Neural cell (in vitro differentiated cells): ENCODE data around the gene NLRP7. TPM values are rescaled to one million over a fixed set of nuclear protein-coding genes. Genes with fewer than 3 reads are reported as not detected.

Source experiments
- H2AFZ ChIP-seq: fragments of 200-600, 300-800 bp; sonication (generic), shearing (Covaris generic); 2 replicates; pipeline ENCODE4 v1.6.0; 2014; ENCODE audit warnings: low read depth, mild to moderate bottlenecking, antibody characterized with exemption, low read length, moderate library complexity
- H3F3A ChIP-seq: fragments of 200-600 bp; shearing (Covaris generic); 2 replicates; pipeline ENCODE4 v1.6.1; 2016; ENCODE audit warnings: mild to moderate bottlenecking, moderate library complexity, mixed read lengths, antibody characterized with exemption, low read length; ENCODE audit not compliant: insufficient read depth, poor library complexity, severe bottlenecking
- H3K27ac ChIP-seq: fragments of 200-600, 300-800 bp; sonication (generic), shearing (Covaris generic); 2 replicates; pipeline ENCODE4 v1.5.1; 2014; ENCODE audit warnings: mild to moderate bottlenecking, low read length, moderate library complexity
- H3K27me3 ChIP-seq: fragments of 300-800, 200-600 bp; sonication (generic), shearing (Covaris generic); 2 replicates; pipeline ENCODE4 v1.6.0; 2014; ENCODE audit warnings: mild to moderate bottlenecking, low read depth, low read length, moderate library complexity; ENCODE audit not compliant: insufficient read depth
- H3K36me3 ChIP-seq: fragments of 300-800, 200-600 bp; sonication (generic), shearing (Covaris generic); 2 replicates; pipeline ENCODE4 v1.5.1; 2014; ENCODE audit warnings: mild to moderate bottlenecking, antibody characterized with exemption, low read length, moderate library complexity; ENCODE audit not compliant: insufficient read depth
- H3K4me2 ChIP-seq: fragments of 300-800, 200-600 bp; sonication (generic), shearing (Covaris generic); 2 replicates; pipeline ENCODE4 v1.6.0; 2014; ENCODE audit warnings: mild to moderate bottlenecking, low read length
- H3K4me3 ChIP-seq: fragments of 300-800, 200-600 bp; sonication (generic), shearing (Covaris generic); 2 replicates; pipeline ENCODE4 v1.5.1; 2014; ENCODE audit warnings: mild to moderate bottlenecking, low read length, moderate library complexity
- H3K79me2 ChIP-seq: fragments of 200-600 bp; shearing (Covaris generic); replicated peaks from 2 replicates; pipeline ENCODE4 v1.6.0; 2014; ENCODE audit warnings: mild to moderate bottlenecking, low read length, moderate library complexity; ENCODE audit not compliant: insufficient read depth
- H3K9ac ChIP-seq: fragments of 300-800, 200-600 bp; sonication (generic), shearing (Covaris generic); 2 replicates; pipeline ENCODE4 v1.6.1; 2016; ENCODE audit warnings: mild to moderate bottlenecking, low read length, mixed read lengths
- H3K9me2 ChIP-seq: fragments of 200-600 bp; shearing (Covaris generic); 2 replicates; pipeline ENCODE4 v1.6.1; 2016; ENCODE audit warnings: mild to moderate bottlenecking, low read length, mixed read lengths; ENCODE audit not compliant: insufficient read depth
- H3K9me3 ChIP-seq: fragments of 200-600, 300-800 bp; sonication (generic), shearing (Covaris generic); 2 replicates; pipeline ENCODE4 v1.6.1; 2016; ENCODE audit warnings: mild to moderate bottlenecking, mixed run types, low read length, moderate library complexity, mixed read lengths
- H4K20me1 ChIP-seq: fragments of 200-600 bp; shearing (Covaris generic); 2 replicates; pipeline ENCODE4 v1.6.1; 2016; ENCODE audit warnings: mild to moderate bottlenecking, mixed run types; ENCODE audit not compliant: insufficient read depth
- CTCF ChIP-seq: fragments of 450-650 bp; IDR thresholded peaks from 2 replicates; pipeline ENCODE4 v1.5.1; 2014; ENCODE audit warnings: antibody characterized with exemption, mild to moderate bottlenecking, moderate library complexity; ENCODE audit not compliant: poor library complexity, severe bottlenecking
- EP300 ChIP-seq: fragments of 450-650 bp; conservative IDR thresholded peaks from 2 replicates; pipeline ENCODE4 v1.6.1; 2014; ENCODE audit warnings: antibody characterized with exemption, mild to moderate bottlenecking, moderate library complexity; ENCODE audit not compliant: poor library complexity, severe bottlenecking
- EZH2 ChIP-seq: fragments of 200-600, 300-800 bp; shearing (Covaris generic), sonication (generic); IDR thresholded peaks from 2 replicates; pipeline ENCODE4 v1.6.1; 2014; ENCODE audit warnings: antibody characterized with exemption, low read length, borderline replicate concordance, mild to moderate bottlenecking; ENCODE audit not compliant: insufficient read depth, poor library complexity, severe bottlenecking
- MXI1 ChIP-seq: fragments of 450-650 bp; conservative IDR thresholded peaks from 2 replicates; pipeline ENCODE4 v1.6.1; 2014; ENCODE audit warnings: antibody characterized with exemption, mild to moderate bottlenecking; ENCODE audit not compliant: poor library complexity, severe bottlenecking
- POLR2AphosphoS5 ChIP-seq: IDR thresholded peaks from 2 replicates; pipeline ENCODE4 v1.6.1; 2012
- RAD21 ChIP-seq: fragments of 450-650 bp; conservative IDR thresholded peaks from 2 replicates; pipeline ENCODE4 v1.6.1; 2014; ENCODE audit warnings: antibody characterized with exemption, mild to moderate bottlenecking, moderate library complexity
- SMC3 ChIP-seq: fragments of 450-650 bp; conservative IDR thresholded peaks from 2 replicates; pipeline ENCODE4 v1.6.1; 2014; ENCODE audit warnings: antibody characterized with exemption, mild to moderate bottlenecking, moderate library complexity; ENCODE audit not compliant: poor library complexity
- TAF1 ChIP-seq: IDR thresholded peaks from 2 replicates; pipeline ENCODE4 v1.6.1; 2012; ENCODE audit warnings: low read depth
- polyA plus RNA-seq: library from polyadenylated mRNA; depleted of rRNA; stranded (reverse); fragments of >200 nt; gene quantifications from 2 replicates; pipeline ENCODE4 v1.2.3, GENCODE V29; 2014
- TF ChIP-seq, protein P1 (sequence below): IDR thresholded peaks from 2 replicates; pipeline ENCODE4 v1.6.1; 2012; ENCODE audit warnings: borderline replicate concordance

The NLRP7 gene
- polyA plus RNA-seq, 1 donor from 2014 or later, result not detected

GRCh38 chr19:54882758-54883157 lies 64.6 kb downstream of the NLRP7 start:
- Histone ChIP-seq H3K9ac (no peak overlapping the region), H3K27me3 (no peaks in the 10 kb centered on the region), H3K4me3 (no peak overlapping the region), H3K9me3 (no peaks in the 10 kb centered on the region), H3K36me3 (no peaks in the 10 kb centered on the region), H3F3A (no peaks in the 10 kb centered on the region), H2AFZ (no peak overlapping the region), H4K20me1 (no peaks in the 10 kb centered on the region), H3K27ac (no peak overlapping the region), H3K79me2 (no peaks in the 10 kb centered on the region), H3K4me2 (no peak overlapping the region), H3K9me2 (no peaks in the 10 kb centered on the region)
- TF ChIP-seq MXI1 (no peak), EP300 (no peak), SMC3 (no peak), EZH2 (no peak), RAD21 (no peak), CTCF (no peak), POLR2AphosphoS5 (no peak), TAF1 (no peak)
- TF ChIP-seq, protein P1, sequence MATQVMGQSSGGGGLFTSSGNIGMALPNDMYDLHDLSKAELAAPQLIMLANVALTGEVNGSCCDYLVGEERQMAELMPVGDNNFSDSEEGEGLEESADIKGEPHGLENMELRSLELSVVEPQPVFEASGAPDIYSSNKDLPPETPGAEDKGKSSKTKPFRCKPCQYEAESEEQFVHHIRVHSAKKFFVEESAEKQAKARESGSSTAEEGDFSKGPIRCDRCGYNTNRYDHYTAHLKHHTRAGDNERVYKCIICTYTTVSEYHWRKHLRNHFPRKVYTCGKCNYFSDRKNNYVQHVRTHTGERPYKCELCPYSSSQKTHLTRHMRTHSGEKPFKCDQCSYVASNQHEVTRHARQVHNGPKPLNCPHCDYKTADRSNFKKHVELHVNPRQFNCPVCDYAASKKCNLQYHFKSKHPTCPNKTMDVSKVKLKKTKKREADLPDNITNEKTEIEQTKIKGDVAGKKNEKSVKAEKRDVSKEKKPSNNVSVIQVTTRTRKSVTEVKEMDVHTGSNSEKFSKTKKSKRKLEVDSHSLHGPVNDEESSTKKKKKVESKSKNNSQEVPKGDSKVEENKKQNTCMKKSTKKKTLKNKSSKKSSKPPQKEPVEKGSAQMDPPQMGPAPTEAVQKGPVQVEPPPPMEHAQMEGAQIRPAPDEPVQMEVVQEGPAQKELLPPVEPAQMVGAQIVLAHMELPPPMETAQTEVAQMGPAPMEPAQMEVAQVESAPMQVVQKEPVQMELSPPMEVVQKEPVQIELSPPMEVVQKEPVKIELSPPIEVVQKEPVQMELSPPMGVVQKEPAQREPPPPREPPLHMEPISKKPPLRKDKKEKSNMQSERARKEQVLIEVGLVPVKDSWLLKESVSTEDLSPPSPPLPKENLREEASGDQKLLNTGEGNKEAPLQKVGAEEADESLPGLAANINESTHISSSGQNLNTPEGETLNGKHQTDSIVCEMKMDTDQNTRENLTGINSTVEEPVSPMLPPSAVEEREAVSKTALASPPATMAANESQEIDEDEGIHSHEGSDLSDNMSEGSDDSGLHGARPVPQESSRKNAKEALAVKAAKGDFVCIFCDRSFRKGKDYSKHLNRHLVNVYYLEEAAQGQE, result no peak

DNA sequence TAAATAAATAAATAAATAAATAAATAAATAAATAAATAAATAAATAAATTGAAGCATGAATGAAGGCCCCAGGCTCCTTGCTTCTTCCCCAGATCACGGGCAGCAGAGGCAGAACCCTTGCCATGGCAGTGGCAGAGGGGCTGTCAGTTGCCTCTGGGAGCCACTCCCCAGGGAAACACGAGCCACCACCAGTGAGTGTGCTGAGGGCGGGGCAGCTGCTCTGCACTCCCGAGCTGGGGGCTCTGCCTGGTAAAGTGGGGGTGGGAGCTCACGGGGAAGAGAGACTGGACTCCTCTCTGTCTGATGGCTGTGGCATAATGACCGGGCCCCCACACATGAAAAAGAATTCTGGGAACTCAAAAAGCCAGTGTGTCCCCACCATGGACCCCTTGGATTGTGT lies 65.4 kb downstream of the NLRP7 start:
- no peak overlapping the region for H3K27ac ChIP-seq
- no peak overlapping the region for H3K4me3 ChIP-seq
- no peaks in the 10 kb centered on the region for H3K9me2 ChIP-seq
- H3K4me2 ChIP-seq, result no peak overlapping the region
- H3F3A ChIP-seq, result no peaks in the 10 kb centered on the region
- H4K20me1 ChIP-seq, result no peaks in the 10 kb centered on the region
- H3K36me3 ChIP-seq, result no peaks in the 10 kb centered on the region
- H3K27me3 ChIP-seq, result no peaks in the 10 kb centered on the region
- TF ChIP-seq CTCF (no peak), TAF1 (no peak), POLR2AphosphoS5 (no peak), MXI1 (no peak), EZH2 (no peak), EP300 (no peak), RAD21 (no peak), SMC3 (no peak)
- TF ChIP-seq, protein P1, result no peak
- H3K9ac ChIP-seq, result no peak overlapping the region
- H3K79me2 ChIP-seq, result no peaks in the 10 kb centered on the region
- H3K9me3 ChIP-seq, result no peaks in the 10 kb centered on the region
- H2AFZ ChIP-seq, result no peak overlapping the region
